ENCODE measurements around the gene AQP1. TPM values are rescaled to one million over a fixed set of nuclear protein-coding genes. Genes with fewer than 3 reads are reported as not detected.

AQP1 gene
- total and polyA plus RNA-seq, 2 donors (not counting 1 experiment from before 2014, with no cell fraction given): not detected

DNA sequence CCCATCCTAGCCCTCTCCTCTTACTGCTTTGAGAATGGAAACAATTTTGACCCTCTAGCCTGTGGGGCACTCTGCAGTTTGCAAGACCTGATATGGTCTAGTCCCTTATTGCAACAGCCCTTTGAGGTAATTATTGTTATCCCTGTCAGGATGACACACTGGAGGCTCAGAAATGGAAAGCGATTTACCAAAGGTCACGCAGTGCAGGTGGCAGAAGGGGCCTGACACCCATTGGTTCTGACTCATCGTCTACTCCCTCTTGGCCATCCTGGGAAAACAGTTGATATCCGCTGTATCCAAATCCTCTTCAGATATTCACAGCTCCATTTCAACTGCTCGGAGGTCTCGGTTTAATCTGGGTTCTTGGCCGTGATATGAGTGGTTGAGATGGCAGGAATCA is 44.7 kb upstream of the AQP1 start:
- no peaks in the 10 kb centered on the region for H3K79me2 ChIP-seq (ENCODE audit: control insufficient read depth, insufficient read depth, low read length)
- no peak overlapping the region for H3K4me3 ChIP-seq (ENCODE audit: control extremely low read depth in 1 of 5, extremely low read depth in 1 of 5, insufficient read depth in 1 of 5, low read depth in 2 of 5, low read length in 4 of 5)
- H4K20me1 ChIP-seq (ENCODE audit: control insufficient read depth, insufficient read depth, low read length, poor library complexity, severe bottlenecking): no peaks in the 10 kb centered on the region
- no peak overlapping the region for H3K9ac ChIP-seq (ENCODE audit: low read length)
- no peaks in the 10 kb centered on the region for H3K27me3 ChIP-seq (replicated peaks in 1 of 4; ENCODE audit: control extremely low read depth in 1 of 4, control insufficient read depth in 3 of 4, insufficient read depth in 4 of 4, low read length in 3 of 4)
- H3K4me1 ChIP-seq (ENCODE audit: control insufficient read depth in 2 of 2, insufficient read depth in 2 of 2, low read length in 2 of 2): no peaks in the 10 kb centered on the region
- ATAC-seq (ENCODE audit: low read depth) (no peak), DNase-seq (no peak)
- POLR2A ChIA-PET: no interaction called here
- H3K4me2 ChIP-seq (replicated peaks; ENCODE audit: low read depth, low read length, poor library complexity, severe bottlenecking): no peak overlapping the region
- Mint-ChIP-seq H3K9me3 (ENCODE audit: insufficient read depth) (no peaks in the 10 kb centered on the region), H3K4me3 (no peak overlapping the region), H3K27me3 (no peaks in the 10 kb centered on the region), H3K4me1 (no peaks in the 10 kb centered on the region), H3K27ac (no peak overlapping the region)
- 100% methylated on average over 3 of the region's 7 CpGs for WGBS (ENCODE audit: insufficient coverage)
- H3K36me3 ChIP-seq (replicated peaks in 1 of 2; ENCODE audit: control extremely low read depth in 1 of 2, control insufficient read depth in 1 of 2, extremely low read depth in 1 of 2, insufficient read depth in 2 of 2, low read length in 1 of 2): no peaks in the 10 kb centered on the region
- TF ChIP-seq EZH2 (IDR thresholded peaks at IDR 0.05; ENCODE audit: borderline replicate concordance, insufficient read depth, low read depth, low read length, poor library complexity, severe bottlenecking): no peak
- TF ChIP-seq, protein P1, sequence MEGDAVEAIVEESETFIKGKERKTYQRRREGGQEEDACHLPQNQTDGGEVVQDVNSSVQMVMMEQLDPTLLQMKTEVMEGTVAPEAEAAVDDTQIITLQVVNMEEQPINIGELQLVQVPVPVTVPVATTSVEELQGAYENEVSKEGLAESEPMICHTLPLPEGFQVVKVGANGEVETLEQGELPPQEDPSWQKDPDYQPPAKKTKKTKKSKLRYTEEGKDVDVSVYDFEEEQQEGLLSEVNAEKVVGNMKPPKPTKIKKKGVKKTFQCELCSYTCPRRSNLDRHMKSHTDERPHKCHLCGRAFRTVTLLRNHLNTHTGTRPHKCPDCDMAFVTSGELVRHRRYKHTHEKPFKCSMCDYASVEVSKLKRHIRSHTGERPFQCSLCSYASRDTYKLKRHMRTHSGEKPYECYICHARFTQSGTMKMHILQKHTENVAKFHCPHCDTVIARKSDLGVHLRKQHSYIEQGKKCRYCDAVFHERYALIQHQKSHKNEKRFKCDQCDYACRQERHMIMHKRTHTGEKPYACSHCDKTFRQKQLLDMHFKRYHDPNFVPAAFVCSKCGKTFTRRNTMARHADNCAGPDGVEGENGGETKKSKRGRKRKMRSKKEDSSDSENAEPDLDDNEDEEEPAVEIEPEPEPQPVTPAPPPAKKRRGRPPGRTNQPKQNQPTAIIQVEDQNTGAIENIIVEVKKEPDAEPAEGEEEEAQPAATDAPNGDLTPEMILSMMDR (IDR thresholded peaks at IDR 0.05): no peak
- intact Hi-C loops (cut with micrococcal nuclease): no loop called here
- no peak overlapping the region for H2AFZ ChIP-seq (ENCODE audit: insufficient read depth, low read depth, low read length, poor library complexity, severe bottlenecking)
- CTCF ChIA-PET: no interaction called here
- H3K9me3 ChIP-seq (ENCODE audit: control extremely low read depth in 1 of 3, control insufficient read depth in 2 of 3, insufficient read depth in 1 of 3, low read length in 2 of 3): no peaks in the 10 kb centered on the region
- H3K27ac ChIP-seq (ENCODE audit: low read length in 2 of 2): no peak overlapping the region

DNA sequence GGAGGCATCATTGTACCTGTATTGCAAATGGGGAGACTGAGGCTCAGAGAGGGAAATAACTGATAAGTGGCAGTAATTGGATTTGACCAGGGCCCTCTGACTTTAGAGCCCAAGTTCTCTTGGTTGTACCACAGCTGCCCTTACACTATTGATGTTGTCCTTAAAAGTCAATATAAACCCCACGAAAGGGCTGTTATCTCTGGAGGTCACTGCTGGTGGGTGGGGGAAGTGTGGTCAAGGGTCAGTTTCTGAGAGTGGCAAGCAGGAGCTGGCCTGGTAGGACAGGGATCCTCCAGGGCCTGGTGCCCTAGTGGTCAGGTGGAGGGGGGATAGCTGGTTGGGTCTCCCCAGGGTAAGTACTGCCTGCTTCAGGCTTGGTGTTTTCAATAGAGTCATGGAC is 44.2 kb upstream of the AQP1 start:
- CTCF ChIA-PET: no interaction called here
- WGBS (ENCODE audit: insufficient coverage): no CpG with 5 or more reads among the region's 1 CpG
- H3K27ac ChIP-seq (ENCODE audit: low read length in 2 of 2): no peak overlapping the region
- DNase-seq (no peak), ATAC-seq (ENCODE audit: low read depth) (no peak)
- no peaks in the 10 kb centered on the region for H3K9me3 ChIP-seq (ENCODE audit: control extremely low read depth in 1 of 3, control insufficient read depth in 2 of 3, insufficient read depth in 1 of 3, low read length in 2 of 3)
- H3K4me2 ChIP-seq (replicated peaks; ENCODE audit: low read depth, low read length, poor library complexity, severe bottlenecking): no peak overlapping the region
- POLR2A ChIA-PET: no interaction called here
- no peaks in the 10 kb centered on the region for H3K4me1 ChIP-seq (ENCODE audit: control insufficient read depth in 2 of 2, insufficient read depth in 2 of 2, low read length in 2 of 2)
- no peak overlapping the region for H2AFZ ChIP-seq (ENCODE audit: insufficient read depth, low read depth, low read length, poor library complexity, severe bottlenecking)
- H3K4me1 Mint-ChIP-seq: no peaks in the 10 kb centered on the region
- no peaks in the 10 kb centered on the region for H3K79me2 ChIP-seq (ENCODE audit: control insufficient read depth, insufficient read depth, low read length)
- H3K9ac ChIP-seq (ENCODE audit: low read length): no peak overlapping the region
- H3K4me3 ChIP-seq (ENCODE audit: control extremely low read depth in 1 of 5, extremely low read depth in 1 of 5, insufficient read depth in 1 of 5, low read depth in 2 of 5, low read length in 4 of 5): no peak overlapping the region
- H3K27ac Mint-ChIP-seq: no peak overlapping the region
- H3K36me3 ChIP-seq (replicated peaks in 1 of 2; ENCODE audit: control extremely low read depth in 1 of 2, control insufficient read depth in 1 of 2, extremely low read depth in 1 of 2, insufficient read depth in 2 of 2, low read length in 1 of 2): no peaks in the 10 kb centered on the region
- H3K27me3 Mint-ChIP-seq: no peaks in the 10 kb centered on the region
- no peaks in the 10 kb centered on the region for H4K20me1 ChIP-seq (ENCODE audit: control insufficient read depth, insufficient read depth, low read length, poor library complexity, severe bottlenecking)
- TF ChIP-seq EZH2 (IDR thresholded peaks at IDR 0.05; ENCODE audit: borderline replicate concordance, insufficient read depth, low read depth, low read length, poor library complexity, severe bottlenecking): no peak
- TF ChIP-seq, protein P1 (IDR thresholded peaks at IDR 0.05): no peak
- H3K4me3 Mint-ChIP-seq: no peak overlapping the region
- H3K9me3 Mint-ChIP-seq (ENCODE audit: insufficient read depth): no peaks in the 10 kb centered on the region
- intact Hi-C loops (cut with micrococcal nuclease): no loop called here
- no peaks in the 10 kb centered on the region for H3K27me3 ChIP-seq (replicated peaks in 1 of 4; ENCODE audit: control extremely low read depth in 1 of 4, control insufficient read depth in 3 of 4, insufficient read depth in 4 of 4, low read length in 3 of 4)
